ENCODE measurements around the gene VIPAS39. TPM values are rescaled to one million over a fixed set of nuclear protein-coding genes. Genes with fewer than 3 reads are reported as not detected.

Gene VIPAS39
- total and polyA plus RNA-seq, 9 of the 15 experiments (the other 6 are each of a cell fraction or from before 2014, with no cell fraction given): 5.7 to 25.6 (median 9.9) TPM

GRCh38 chr14:77457522-77458248 is at the start of gene VIPAS39, which contains the start of gene AHSA1 (continued):
- 0 out of 2 replicates have a peak, but pooled peaks have one; percentile 68 for TF ChIP-seq ZNF609 (CRISPR knock-in tag; IDR thresholded peaks at IDR 0.05; ENCODE audit: borderline replicate concordance)
- peak; percentile 47; the same call in 1 of the 2 replicates for TF ChIP-seq ZBTB9 (CRISPR knock-in tag; IDR thresholded peaks at IDR 0.05)
- TF ChIP-seq PRPF4 (IDR thresholded peaks at IDR 0.05; ENCODE audit: insufficient read depth, low read depth, low read length, poor library complexity, severe bottlenecking): no peak
- 0 out of 4 replicates have a peak, but pooled peaks of 1 of the 2 experiments have one; percentile 43 for TF ChIP-seq BCLAF1 (IDR thresholded peaks at IDR 0.05; ENCODE audit: borderline replicate concordance in 1 of 2, control insufficient read depth in 1 of 2, low read depth in 2 of 2, low read length in 1 of 2)
- TF ChIP-seq E4F1 (CRISPR knock-in tag; IDR thresholded peaks at IDR 0.05; ENCODE audit: borderline replicate concordance): no peak
- TF ChIP-seq HOXB6 (CRISPR knock-in tag; IDR thresholded peaks at IDR 0.05; ENCODE audit: borderline replicate concordance): no peak
- no peak for TF ChIP-seq MXD1 (CRISPR knock-in tag; IDR thresholded peaks at IDR 0.05; ENCODE audit: borderline replicate concordance, poor library complexity, severe bottlenecking)
- TF ChIP-seq ZNF699 (CRISPR knock-in tag; IDR thresholded peaks at IDR 0.05; ENCODE audit: insufficient replicate concordance): no peak
- TF ChIP-seq ZZZ3 (IDR thresholded peaks at IDR 0.05): no peak
- TF ChIP-seq ZBTB17 (CRISPR knock-in tag; IDR thresholded peaks at IDR 0.05): no peak
- TF ChIP-seq SMARCA5 (IDR thresholded peaks at IDR 0.05): no peak
- no peak for TF ChIP-seq YBX1 (IDR thresholded peaks at IDR 0.05)
- no peak for TF ChIP-seq ZBTB1 (CRISPR knock-in tag; IDR thresholded peaks at IDR 0.05; ENCODE audit: borderline replicate concordance, low read depth)
